ENCODE measurements around the gene ZDHHC5.

- TF ChIP-seq CTCF (IDR thresholded peaks at IDR 0.05; ENCODE audit: low read depth, low read length) (no peak), EZH2phosphoT487 (IDR thresholded peaks at IDR 0.05; ENCODE audit: low read depth) (no peak)
Measured at GRCh38 chr11:57646799-57647303, 21.1 kb upstream of the ZDHHC5 start.

Measured in OCI-LY3 (cell line).